IMR-90 (cell line): ENCODE measurements around the gene PROKR2. TPM values are rescaled to one million over a fixed set of nuclear protein-coding genes. Genes with fewer than 3 reads are reported as not detected.

Source experiments
- ATAC-seq: fragments of 200-7000 bp; cut with Tn5 transposase; 2 replicates; pipeline ENCODE4 v1.9.1; 2020; ENCODE audit warnings: low read depth, mild to moderate bottlenecking, moderate library complexity
- BruUV-seq: library from RNA; stranded (reverse); fragments of 400-500 nt; replicated peaks from 2 replicates; lab custom pipeline; 2021; lab: Mats Ljungman, UMichigan
- CTCF ChIA-PET: fragments of 300-600 bp; formaldehyde crosslinking; extraction: SDS; loops from one replicate; lab custom pipeline; 2021; ENCODE audit warnings: antibody characterized with exemption; lab: Yijun Ruan, JAX
- POLR2A ChIA-PET: fragments of 300-600 bp; sonication (Branson Sonifier 250); formaldehyde crosslinking; loops from one replicate; lab custom pipeline; 2022; ENCODE audit warnings: antibody characterized with exemption; ENCODE audit not compliant: unreplicated experiment; lab: Charles Lee
- DNase-seq: peaks from one replicate; pipeline ENCODE4 v3.0.0; 2013
- H2AFZ ChIP-seq: replicated peaks from 2 replicates; pipeline ENCODE3; 2013; ENCODE audit warnings: low read length, mild to moderate bottlenecking; ENCODE audit not compliant: poor library complexity
- H2AK5ac ChIP-seq: 2 replicates; pipeline ENCODE4 v1.6.1; 2013; ENCODE audit warnings: low read depth, low read length, inconsistent platforms
- H2AK9ac ChIP-seq: replicated peaks from 2 replicates; pipeline ENCODE3; 2013; ENCODE audit warnings: mild to moderate bottlenecking, low read depth, low read length, moderate library complexity; ENCODE audit not compliant: poor library complexity
- H2BK120ac ChIP-seq: 2 replicates; pipeline ENCODE4 v1.6.1; 2013; ENCODE audit warnings: low read depth, low read length, inconsistent platforms
- H2BK15ac ChIP-seq: 3 replicates; pipeline ENCODE4 v1.6.1; 2013; ENCODE audit warnings: low read depth, low read length, inconsistent platforms
- H2BK20ac ChIP-seq: 2 replicates; pipeline ENCODE4 v1.6.1; 2013; ENCODE audit warnings: low read depth, mild to moderate bottlenecking, inconsistent platforms, low read length, moderate library complexity
- H2BK5ac ChIP-seq: 2 replicates; pipeline ENCODE4 v1.6.1; 2013; ENCODE audit warnings: mild to moderate bottlenecking, low read depth, low read length, inconsistent platforms; ENCODE audit not compliant: poor library complexity, severe bottlenecking
- H3K14ac ChIP-seq: replicated peaks from 2 replicates; pipeline ENCODE4 v1.6.1; 2013; ENCODE audit warnings: low read depth, low read length, inconsistent platforms
- H3K18ac ChIP-seq: 2 replicates; pipeline ENCODE4 v1.6.1; 2013; ENCODE audit warnings: low read depth, low read length, control low read depth
- H3K23ac ChIP-seq: 2 replicates; pipeline ENCODE4 v1.6.1; 2013; ENCODE audit warnings: low read depth, low read length, inconsistent platforms
- H3K27ac ChIP-seq: 2 replicates; pipeline ENCODE4 v1.5.1; 2013; ENCODE audit warnings: mild to moderate bottlenecking, control low read depth, low read length; ENCODE audit not compliant: insufficient read depth
- H3K27me3 ChIP-seq: 2 replicates; pipeline ENCODE4 v1.6.1; 2013; ENCODE audit warnings: low read length; ENCODE audit not compliant: control insufficient read depth, insufficient read depth
- H3K36me3 ChIP-seq: 2 replicates; pipeline ENCODE4 v1.6.1; 2013; ENCODE audit warnings: low read length, mixed read lengths; ENCODE audit not compliant: control insufficient read depth, insufficient read depth
- H3K4ac ChIP-seq: 2 replicates; pipeline ENCODE4 v1.6.1; 2013; ENCODE audit warnings: low read depth, low read length, inconsistent platforms
- H3K4me1 ChIP-seq: 2 replicates; pipeline ENCODE4 v1.6.1; 2013; ENCODE audit warnings: low read length, mixed read lengths; ENCODE audit not compliant: control insufficient read depth, insufficient read depth
- H3K4me2 ChIP-seq: 2 replicates; pipeline ENCODE4 v1.6.1; 2013; ENCODE audit warnings: low read depth, mild to moderate bottlenecking, control low read depth, low read length, moderate library complexity
- H3K4me3 ChIP-seq: 2 replicates; pipeline ENCODE4 v1.5.1; 2013; ENCODE audit warnings: low read depth, mild to moderate bottlenecking, control low read depth, low read length, moderate library complexity; ENCODE audit not compliant: insufficient read depth
- H3K56ac ChIP-seq: 2 replicates; pipeline ENCODE4 v1.6.1; 2013; ENCODE audit warnings: low read length, inconsistent platforms; ENCODE audit not compliant: insufficient read depth; ENCODE audit errors: extremely low read depth
- H3K79me1 ChIP-seq, 2 experiments: 2 replicates each; pipeline ENCODE4 v1.6.1; 2013; ENCODE audit warnings: low read length in 2 of 2, inconsistent platforms in 1 of 2, low read depth in 1 of 2
- H3K9ac ChIP-seq: 2 replicates; pipeline ENCODE4 v1.6.1; 2013; ENCODE audit warnings: low read depth, low read length, control low read depth
- H3K9me1 ChIP-seq: 2 replicates; pipeline ENCODE4 v1.6.1; 2013; ENCODE audit warnings: low read length, inconsistent platforms; ENCODE audit not compliant: insufficient read depth
- H3K9me3 ChIP-seq: 2 replicates; pipeline ENCODE4 v1.6.1; 2013; ENCODE audit warnings: low read length; ENCODE audit not compliant: control insufficient read depth, insufficient read depth
- H4K20me1 ChIP-seq: 2 replicates; pipeline ENCODE4 v1.6.1; 2013; ENCODE audit warnings: low read length, inconsistent platforms; ENCODE audit not compliant: insufficient read depth
- H4K5ac ChIP-seq: 2 replicates; pipeline ENCODE4 v1.6.1; 2013; ENCODE audit warnings: mild to moderate bottlenecking, low read depth, low read length, control low read depth
- H4K8ac ChIP-seq, 2 experiments: 2 replicates each; pipeline ENCODE4 v1.6.1; 2013; ENCODE audit warnings: low read depth in 2 of 2, low read length in 2 of 2, control low read depth in 1 of 2, inconsistent platforms in 1 of 2
- H4K91ac ChIP-seq: 2 replicates; pipeline ENCODE4 v1.6.1; 2013; ENCODE audit warnings: low read depth, low read length, inconsistent platforms; ENCODE audit not compliant: insufficient read depth
- BHLHE40 ChIP-seq: fragments of 150-350 bp; IDR thresholded peaks from 2 replicates; pipeline ENCODE4 v1.6.1; 2016; ENCODE audit warnings: mild to moderate bottlenecking, low read depth, low read length
- CEBPB ChIP-seq: IDR thresholded peaks from 2 replicates; pipeline ENCODE4 v1.6.1; 2012; ENCODE audit warnings: low read depth, low read length, improper control_type of control experiment
- CHD1 ChIP-seq: IDR thresholded peaks from 2 replicates; pipeline ENCODE4 v1.6.1; 2012; ENCODE audit warnings: low read depth, low read length, improper control_type of control experiment
- FOS ChIP-seq: fragments of 150-350 bp; IDR thresholded peaks from 2 replicates; pipeline ENCODE4 v1.6.1; 2016; ENCODE audit warnings: low read depth, low read length
- MAFK ChIP-seq: IDR thresholded peaks from 2 replicates; pipeline ENCODE4 v1.6.1; 2012; ENCODE audit warnings: low read depth, low read length, improper control_type of control experiment
- MAZ ChIP-seq: IDR thresholded peaks from 2 replicates; pipeline ENCODE4 v1.6.1; 2012; ENCODE audit warnings: low read depth, mild to moderate bottlenecking, low read length, improper control_type of control experiment, moderate library complexity, borderline replicate concordance
- MXI1 ChIP-seq: IDR thresholded peaks from 2 replicates; pipeline ENCODE4 v1.6.1; 2012; ENCODE audit warnings: low read depth, mild to moderate bottlenecking, low read length, moderate library complexity, borderline replicate concordance
- NFE2L2 ChIP-seq: fragments of 150-350 bp; IDR thresholded peaks from 2 replicates; pipeline ENCODE4 v1.6.1; 2016; ENCODE audit warnings: low read depth, mild to moderate bottlenecking, low read length
- POLR2A ChIP-seq: IDR thresholded peaks from 2 replicates; pipeline ENCODE4 v1.6.1; 2012; ENCODE audit warnings: mild to moderate bottlenecking, low read depth, low read length
- RAD21 ChIP-seq: IDR thresholded peaks from 2 replicates; pipeline ENCODE4 v1.6.1; 2012; ENCODE audit warnings: low read length, improper control_type of control experiment
- RCOR1 ChIP-seq: IDR thresholded peaks from 2 replicates; pipeline ENCODE4 v1.6.1; 2012; ENCODE audit warnings: mild to moderate bottlenecking, low read length, improper control_type of control experiment; ENCODE audit not compliant: insufficient replicate concordance
- RFX5 ChIP-seq: IDR thresholded peaks from 2 replicates; pipeline ENCODE4 v1.8.0; 2012; ENCODE audit warnings: low read depth, mild to moderate bottlenecking, low read length, moderate library complexity
- SMC3 ChIP-seq: fragments of 150-350 bp; IDR thresholded peaks from 2 replicates; pipeline ENCODE4 v1.6.1; 2016; ENCODE audit warnings: low read depth, mild to moderate bottlenecking, antibody characterized with exemption, low read length, moderate library complexity
- WGBS, 2 experiments: methylation state at CpG; one replicate each; pipeline versions ENCODE4 v1.1.5 to v1.1.7; 2013; ENCODE audit warnings: missing lambda C conversion rate in 2 of 2; ENCODE audit not compliant: insufficient read length in 1 of 2; ENCODE audit errors: extremely low coverage in 2 of 2; 5-methylcytosine and 5-hydroxymethylcytosine counted together
- dilution Hi-C: fragments of 300-500 bp; cut with HindIII; formaldehyde crosslinking; loops from one replicate; pipeline ENCODE4 v1.14.3; 2018; ENCODE audit warnings: low sequenced_read_pairs; ENCODE audit not compliant: unreplicated experiment
- in situ Hi-C: fragments of 300-500 bp; cut with MboI; formaldehyde crosslinking; loops from 3 replicates; pipeline ENCODE4 v1.14.3; 2019; ENCODE audit warnings: low sequenced_read_pairs, inconsistent platforms, mixed read lengths
- intact Hi-C: fragments of 100-400 bp; cut with micrococcal nuclease; formaldehyde crosslinking; loops from 2 replicates; pipeline ENCODE4 v1.10.0; 2022
- polyA plus RNA-seq, 3 experiments: library from polyadenylated mRNA; depleted of rRNA; stranded (reverse); fragments of >200 nt; gene quantifications; 2 replicates each; pipeline ENCODE4 v1.2.3, GENCODE V29; 2012; ENCODE audit warnings: low replicate concordance in 1 of 3
- total RNA-seq: library from RNA; depleted of rRNA; stranded (reverse); fragments of >200 nt; gene quantifications from 2 replicates; pipeline ENCODE4 v1.2.3, GENCODE V29; 2012
- TF ChIP-seq, protein P1 (sequence below): conservative IDR thresholded peaks from 2 replicates; pipeline ENCODE4 v1.5.1; 2012; ENCODE audit warnings: mild to moderate bottlenecking, low read depth, low read length, improper control_type of control experiment
- TF ChIP-seq, protein P2 (sequence below): fragments of 150-350 bp; IDR thresholded peaks from 2 replicates; pipeline ENCODE4 v1.6.1; 2016; ENCODE audit warnings: low read depth, mild to moderate bottlenecking, low read length, moderate library complexity, borderline replicate concordance
- TF ChIP-seq, protein P3 (sequence below): fragments of 150-350 bp; IDR thresholded peaks from 2 replicates; pipeline ENCODE4 v1.6.1; 2017; ENCODE audit warnings: mild to moderate bottlenecking, antibody characterized with exemption, low read length, low read depth

PROKR2 gene
- total and polyA plus RNA-seq, 2 of the 4 experiments (the other 2 are of a cell fraction) = not detected

DNA sequence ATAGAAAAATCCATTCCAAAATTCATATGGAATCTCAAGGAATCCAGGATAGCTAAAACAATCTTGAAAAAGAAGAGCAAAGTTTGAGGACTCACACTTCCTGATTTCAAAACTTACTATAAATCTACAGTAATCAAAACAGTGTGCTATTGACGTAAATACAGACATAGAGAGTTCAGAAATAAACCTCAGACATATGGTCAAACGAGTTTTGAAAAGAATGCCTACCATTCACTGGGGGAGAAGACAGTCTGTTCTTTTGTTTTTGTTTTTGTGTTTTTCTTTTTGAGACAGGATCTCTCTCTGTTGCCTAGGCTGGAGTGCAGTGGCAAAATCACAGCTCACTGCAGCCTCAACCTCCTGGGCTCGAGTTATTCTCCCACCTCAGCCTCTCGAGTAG is 25.3 kb upstream of the PROKR2 start:
- H3K9ac ChIP-seq = no peak overlapping the region
- H3K14ac ChIP-seq = no peak overlapping the region
- H3K4me1 ChIP-seq = no peaks in the 10 kb centered on the region
- TF ChIP-seq NFE2L2 (no peak), BHLHE40 (no peak), RAD21 (no peak), RFX5 (no peak), MAZ (no peak), MAFK (no peak), SMC3 (no peak), POLR2A (no peak), CEBPB (no peak), MXI1 (no peak), CHD1 (no peak), RCOR1 (no peak), FOS (no peak)
- TF ChIP-seq, protein P1, sequence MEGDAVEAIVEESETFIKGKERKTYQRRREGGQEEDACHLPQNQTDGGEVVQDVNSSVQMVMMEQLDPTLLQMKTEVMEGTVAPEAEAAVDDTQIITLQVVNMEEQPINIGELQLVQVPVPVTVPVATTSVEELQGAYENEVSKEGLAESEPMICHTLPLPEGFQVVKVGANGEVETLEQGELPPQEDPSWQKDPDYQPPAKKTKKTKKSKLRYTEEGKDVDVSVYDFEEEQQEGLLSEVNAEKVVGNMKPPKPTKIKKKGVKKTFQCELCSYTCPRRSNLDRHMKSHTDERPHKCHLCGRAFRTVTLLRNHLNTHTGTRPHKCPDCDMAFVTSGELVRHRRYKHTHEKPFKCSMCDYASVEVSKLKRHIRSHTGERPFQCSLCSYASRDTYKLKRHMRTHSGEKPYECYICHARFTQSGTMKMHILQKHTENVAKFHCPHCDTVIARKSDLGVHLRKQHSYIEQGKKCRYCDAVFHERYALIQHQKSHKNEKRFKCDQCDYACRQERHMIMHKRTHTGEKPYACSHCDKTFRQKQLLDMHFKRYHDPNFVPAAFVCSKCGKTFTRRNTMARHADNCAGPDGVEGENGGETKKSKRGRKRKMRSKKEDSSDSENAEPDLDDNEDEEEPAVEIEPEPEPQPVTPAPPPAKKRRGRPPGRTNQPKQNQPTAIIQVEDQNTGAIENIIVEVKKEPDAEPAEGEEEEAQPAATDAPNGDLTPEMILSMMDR = no peak
- TF ChIP-seq, protein P2, sequence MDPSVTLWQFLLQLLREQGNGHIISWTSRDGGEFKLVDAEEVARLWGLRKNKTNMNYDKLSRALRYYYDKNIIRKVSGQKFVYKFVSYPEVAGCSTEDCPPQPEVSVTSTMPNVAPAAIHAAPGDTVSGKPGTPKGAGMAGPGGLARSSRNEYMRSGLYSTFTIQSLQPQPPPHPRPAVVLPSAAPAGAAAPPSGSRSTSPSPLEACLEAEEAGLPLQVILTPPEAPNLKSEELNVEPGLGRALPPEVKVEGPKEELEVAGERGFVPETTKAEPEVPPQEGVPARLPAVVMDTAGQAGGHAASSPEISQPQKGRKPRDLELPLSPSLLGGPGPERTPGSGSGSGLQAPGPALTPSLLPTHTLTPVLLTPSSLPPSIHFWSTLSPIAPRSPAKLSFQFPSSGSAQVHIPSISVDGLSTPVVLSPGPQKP = no peak
- TF ChIP-seq, protein P3, sequence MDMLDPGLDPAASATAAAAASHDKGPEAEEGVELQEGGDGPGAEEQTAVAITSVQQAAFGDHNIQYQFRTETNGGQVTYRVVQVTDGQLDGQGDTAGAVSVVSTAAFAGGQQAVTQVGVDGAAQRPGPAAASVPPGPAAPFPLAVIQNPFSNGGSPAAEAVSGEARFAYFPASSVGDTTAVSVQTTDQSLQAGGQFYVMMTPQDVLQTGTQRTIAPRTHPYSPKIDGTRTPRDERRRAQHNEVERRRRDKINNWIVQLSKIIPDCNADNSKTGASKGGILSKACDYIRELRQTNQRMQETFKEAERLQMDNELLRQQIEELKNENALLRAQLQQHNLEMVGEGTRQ = no peak
- H3K4me3 ChIP-seq = no peak overlapping the region
- H3K9me1 ChIP-seq = no peaks in the 10 kb centered on the region
- POLR2A ChIA-PET = no interaction called here
- no peak overlapping the region for H3K18ac ChIP-seq
- H3K4ac ChIP-seq = no peak overlapping the region
- no peak for ATAC-seq
- no peaks in the 10 kb centered on the region for H3K9me3 ChIP-seq
- H2BK15ac ChIP-seq = no peak overlapping the region
- no peak overlapping the region for H3K23ac ChIP-seq
- H2AK5ac ChIP-seq = no peak overlapping the region
- no peak overlapping the region for H4K8ac ChIP-seq
- no peak for DNase-seq
- H2AFZ ChIP-seq = no peak overlapping the region
- no peak overlapping the region for H3K4me2 ChIP-seq
- H3K27me3 ChIP-seq = no peaks in the 10 kb centered on the region
- no peaks in the 10 kb centered on the region for H3K79me1 ChIP-seq
- no peak overlapping the region for H4K5ac ChIP-seq
- H2BK20ac ChIP-seq = no peak overlapping the region
- no peak overlapping the region for H2AK9ac ChIP-seq
- intact Hi-C loops = no loop called here
- H2BK120ac ChIP-seq = no peak overlapping the region
- no CpG with 5 or more reads among the region's 4 CpGs for WGBS, 2 experiments
- H3K56ac ChIP-seq = no peak overlapping the region
- no peak overlapping the region for H2BK5ac ChIP-seq
- H3K36me3 ChIP-seq = no peaks in the 10 kb centered on the region
- H3K27ac ChIP-seq = no peak overlapping the region
- in situ Hi-C loops = no loop called here
- BruUV-seq = no TSS peak
- dilution Hi-C loops = no loop called here
- H4K91ac ChIP-seq = no peak overlapping the region
- no peaks in the 10 kb centered on the region for H4K20me1 ChIP-seq
- CTCF ChIA-PET = no interaction called here
